Measurements from ENCODE around the gene IL4I1.

GRCh38 chr19:49932731-49933131 lies 36.0 kb upstream of the IL4I1 start:
- TF ChIP-seq CTCF (conservative IDR thresholded peaks at IDR 0.05 in 1 of 2, IDR thresholded peaks at IDR 0.05 in 1 of 2; ENCODE audit: extremely low read depth in 1 of 2, insufficient read depth in 1 of 2, low read depth in 1 of 2, low read length in 2 of 2) (no peak), EZH2 (IDR thresholded peaks at IDR 0.05; ENCODE audit: borderline replicate concordance, low read length) (no peak)

Data from mammary epithelial cell (primary cell).